AG09319 (cell line): Measurements from ENCODE around the gene CDK5RAP2.

ENCODE experiments used
- DNase-seq: peaks from one replicate; pipeline ENCODE4 v3.0.0-alpha.2; 2010; ENCODE audit warnings: low read depth; ENCODE audit errors: extremely low read depth
- CTCF ChIP-seq: IDR thresholded peaks from 2 replicates; pipeline ENCODE4 v1.5.1; 2011; ENCODE audit warnings: low read depth, mild to moderate bottlenecking, inconsistent platforms, low read length, moderate library complexity

CDK5RAP2 gene

GRCh38 chr9:120438836-120439546 is 141.0 kb downstream of the CDK5RAP2 start:
- peak; percentile 45 for TF ChIP-seq CTCF
- no peak for DNase-seq

DNA sequence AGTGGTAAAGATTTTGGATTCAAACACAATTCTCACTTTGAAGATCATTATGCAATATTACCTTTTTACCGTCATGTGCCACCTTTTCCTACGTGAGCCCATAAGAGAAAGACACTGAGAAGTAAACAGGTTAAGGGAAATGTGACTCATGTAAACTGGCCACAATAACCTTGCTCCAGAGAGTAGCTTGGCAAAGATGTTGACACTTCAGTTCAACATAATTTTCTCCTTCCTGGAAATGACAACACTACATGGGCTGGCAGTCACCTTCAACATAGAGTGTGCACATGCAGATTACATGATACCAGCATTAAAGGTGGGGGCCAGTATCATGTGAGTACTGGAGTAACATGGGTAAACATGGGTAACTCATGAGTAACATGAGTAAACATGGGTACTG is 141.9 kb downstream of the CDK5RAP2 start:
- DNase-seq: no peak

GRCh38 chr9:120436983-120437475 is 142.9 kb downstream of the CDK5RAP2 start:
- TF ChIP-seq CTCF: no peak
- DNase-seq: no peak

More for the DNA sequence above, 141.9 kb downstream of the CDK5RAP2 start:
- no peak for TF ChIP-seq CTCF

DNA sequence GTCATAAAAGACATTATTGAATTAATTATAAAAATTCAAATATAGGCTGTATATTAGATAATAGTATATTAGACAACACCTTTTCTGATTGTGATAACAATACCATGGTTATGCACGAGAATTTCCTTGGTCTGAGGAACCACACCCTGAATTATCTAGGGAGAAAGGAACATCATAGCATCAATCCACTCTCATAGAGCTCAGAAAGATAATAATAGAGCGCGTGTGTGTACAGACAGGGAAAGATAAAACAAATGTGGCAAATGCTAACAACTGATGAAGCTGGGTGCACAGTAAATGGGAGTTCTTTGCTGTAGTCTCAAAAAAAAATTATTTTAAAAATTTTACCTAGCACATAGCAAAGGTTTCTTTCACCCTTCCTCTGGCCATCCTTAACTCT is 143.5 kb downstream of the CDK5RAP2 start:
- DNase-seq: no peak
- no peak for TF ChIP-seq CTCF

DNA sequence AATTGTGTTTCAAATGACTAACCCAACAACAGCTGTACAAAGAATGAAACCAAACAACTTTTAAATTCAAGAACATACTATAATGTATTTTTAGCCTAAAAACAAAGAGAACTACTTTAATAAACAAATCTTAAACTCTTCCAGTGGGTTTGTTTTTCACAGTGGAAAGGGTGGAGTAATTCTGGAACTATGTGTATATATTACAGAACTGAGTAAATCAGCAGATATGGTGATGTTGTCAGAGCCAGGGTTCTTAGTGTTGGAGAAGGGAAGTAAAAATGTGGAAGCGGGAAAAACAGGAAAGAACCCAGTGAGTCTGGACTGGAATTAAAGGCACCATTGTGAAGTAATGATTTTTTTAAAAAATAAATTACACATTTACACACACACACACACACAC is 144.9 kb downstream of the CDK5RAP2 start:
- DNase-seq: peak; percentile 37
- no peak for TF ChIP-seq CTCF

DNA sequence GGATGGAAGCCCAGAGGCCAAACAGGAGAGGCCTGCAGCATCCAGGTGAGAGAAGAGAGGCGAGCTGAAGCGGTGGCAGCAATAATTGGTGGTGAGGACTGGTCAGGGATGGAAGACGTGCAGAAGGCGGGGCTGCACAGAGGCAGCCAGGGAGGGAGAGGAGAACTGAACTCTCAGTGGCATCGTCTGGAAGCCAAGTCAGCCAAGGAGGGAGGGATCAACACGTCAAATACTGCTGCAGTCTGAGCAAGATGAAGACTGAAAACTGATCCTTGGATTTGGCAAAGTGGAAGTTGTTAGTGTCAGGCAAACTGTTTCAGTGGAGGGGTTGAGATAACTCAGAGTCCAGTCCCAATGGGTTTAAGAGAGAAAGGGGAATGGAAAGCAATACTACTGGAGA is 145.4 kb downstream of the CDK5RAP2 start:
- DNase-seq: peak; percentile 74
- TF ChIP-seq CTCF: no peak

GRCh38 chr9:120433701-120434100 is 146.3 kb downstream of the CDK5RAP2 start:
- TF ChIP-seq CTCF: no peak
- DNase-seq: no peak
